Measurements from ENCODE around the gene DSCAML1.

Gene DSCAML1

DNA sequence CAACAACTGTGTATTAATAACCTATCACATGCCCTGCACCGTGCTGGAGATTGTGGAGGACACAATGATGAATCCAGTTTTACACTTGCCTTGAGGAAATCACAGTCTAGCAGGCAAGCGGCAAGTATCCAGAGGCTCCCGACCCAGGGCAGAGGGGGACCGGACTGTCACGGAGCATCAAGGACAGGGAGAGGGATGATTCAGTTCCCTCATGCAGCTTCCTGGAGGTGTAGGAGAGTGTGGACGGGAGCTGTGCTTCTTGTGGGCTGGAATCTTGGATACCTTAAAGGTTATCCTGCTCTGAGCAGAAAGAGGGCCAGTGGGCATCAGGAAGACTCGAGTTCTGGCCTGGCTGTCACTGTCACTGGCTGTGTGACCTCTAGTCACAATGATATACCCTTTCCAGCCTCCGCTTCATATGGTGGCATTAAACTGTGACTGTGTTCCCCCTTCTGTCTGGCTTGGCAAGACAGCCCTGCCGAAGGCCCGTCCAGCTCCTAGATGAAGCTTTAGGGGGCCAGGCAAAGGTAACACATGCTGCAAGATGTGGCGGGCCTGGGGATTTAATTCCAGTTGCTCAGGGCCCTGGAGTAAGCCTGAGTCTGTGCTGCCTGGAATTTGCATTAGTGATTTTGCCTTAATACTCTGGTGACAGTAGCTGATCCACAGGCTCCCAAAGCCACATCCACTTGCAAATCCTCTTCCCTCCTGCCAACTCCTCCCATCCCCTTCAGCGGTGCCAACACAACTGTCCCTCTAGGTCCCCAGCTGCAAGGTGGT lies 162.8 kb downstream of the DSCAML1 start:
- DNase-seq (ENCODE audit: low read depth in 2 of 2), result no peak

- no peak for DNase-seq (ENCODE audit: low read depth in 2 of 2)
Measured at GRCh38 chr11:117633186-117633754, 163.7 kb downstream of the DSCAML1 start.

- DNase-seq (ENCODE audit: low read depth in 2 of 2), result no peak
Measured at GRCh38 chr11:117632306-117632705, 164.7 kb downstream of the DSCAML1 start.

DNA sequence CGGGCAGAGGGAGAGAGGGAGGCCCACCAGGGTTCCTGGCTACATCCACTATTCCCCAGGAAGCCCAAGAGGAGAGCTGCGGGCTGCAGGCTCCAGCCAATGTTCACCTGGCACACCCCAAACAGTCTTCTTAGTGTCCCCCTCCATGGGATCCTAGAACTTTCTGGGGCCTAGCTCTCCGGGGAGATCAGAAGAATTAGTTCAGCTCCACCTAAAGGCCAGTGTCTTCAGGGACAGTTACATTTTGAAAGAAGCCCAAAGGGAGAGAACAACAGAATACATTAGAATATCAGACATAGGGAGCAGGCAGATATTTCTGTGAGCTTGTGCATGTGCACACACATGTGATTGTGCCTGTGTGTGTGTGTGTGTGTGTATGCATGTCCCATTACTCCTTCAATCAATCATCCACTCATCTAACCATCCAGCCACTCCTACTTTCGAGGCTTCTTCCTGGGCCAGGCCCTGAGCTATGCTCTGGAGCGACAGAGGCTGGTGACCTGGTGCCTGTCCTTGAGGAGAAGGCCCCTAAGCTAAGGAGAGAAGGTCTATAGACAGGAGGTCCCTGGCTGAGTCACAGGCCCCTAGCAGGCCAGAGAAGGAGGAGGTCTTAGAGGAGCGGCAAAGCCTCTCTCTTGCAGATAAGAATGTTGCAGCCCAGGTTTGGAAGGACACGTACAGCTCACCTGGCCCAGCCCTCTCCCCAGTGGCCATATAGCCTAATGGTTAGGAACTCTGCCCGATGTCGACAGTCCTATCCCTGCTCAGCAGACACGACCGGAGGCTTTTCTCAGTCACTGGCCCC lies 165.5 kb downstream of the DSCAML1 start:
- no peak for DNase-seq (ENCODE audit: low read depth in 2 of 2)

GRCh38 chr11:117629891-117630538 lies 167.0 kb downstream of the DSCAML1 start:
- DNase-seq (ENCODE audit: low read depth in 2 of 2), result no peak

DNA sequence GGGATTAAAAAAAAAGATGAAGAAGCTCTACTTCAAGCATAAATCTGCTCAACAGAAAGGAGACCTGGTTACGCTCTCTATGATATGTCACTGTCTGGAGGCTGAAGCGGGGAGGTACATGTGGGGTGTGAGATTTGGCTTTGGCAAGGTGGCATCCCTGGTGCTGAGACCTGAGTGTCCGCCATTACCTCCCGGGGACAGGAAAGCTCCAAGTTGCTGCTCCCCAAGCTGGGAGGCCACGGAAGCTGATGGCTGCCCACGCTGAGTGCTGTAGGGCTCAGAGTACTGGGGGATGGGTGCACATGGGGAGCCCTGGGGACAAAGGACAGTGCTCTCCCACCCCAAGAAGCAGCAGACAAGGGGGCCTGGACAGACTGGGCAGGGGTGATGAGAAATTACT lies 167.9 kb downstream of the DSCAML1 start:
- no peak for DNase-seq (ENCODE audit: low read depth in 2 of 2)

DNA sequence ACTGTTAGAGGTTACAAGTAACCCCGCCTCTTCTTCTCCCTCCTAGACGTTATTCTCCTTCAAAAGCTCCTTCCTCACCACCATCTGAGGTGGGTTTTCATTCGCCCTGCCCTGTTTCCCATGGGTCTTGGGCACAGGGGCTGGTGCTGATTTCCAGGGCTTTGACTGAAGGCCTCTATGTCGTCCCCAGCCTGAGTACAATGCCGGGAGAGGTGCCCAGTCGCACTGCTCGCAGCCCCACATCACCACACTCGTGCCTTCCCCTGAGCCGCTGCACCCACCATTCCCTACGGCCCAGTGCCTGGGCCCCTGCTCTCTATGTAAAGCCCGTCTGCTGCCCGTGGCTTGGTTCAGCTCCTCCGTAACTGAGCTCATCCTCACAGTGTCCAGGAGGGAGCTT lies 169.8 kb downstream of the DSCAML1 start:
- no peak for DNase-seq (ENCODE audit: low read depth in 2 of 2)

DNA sequence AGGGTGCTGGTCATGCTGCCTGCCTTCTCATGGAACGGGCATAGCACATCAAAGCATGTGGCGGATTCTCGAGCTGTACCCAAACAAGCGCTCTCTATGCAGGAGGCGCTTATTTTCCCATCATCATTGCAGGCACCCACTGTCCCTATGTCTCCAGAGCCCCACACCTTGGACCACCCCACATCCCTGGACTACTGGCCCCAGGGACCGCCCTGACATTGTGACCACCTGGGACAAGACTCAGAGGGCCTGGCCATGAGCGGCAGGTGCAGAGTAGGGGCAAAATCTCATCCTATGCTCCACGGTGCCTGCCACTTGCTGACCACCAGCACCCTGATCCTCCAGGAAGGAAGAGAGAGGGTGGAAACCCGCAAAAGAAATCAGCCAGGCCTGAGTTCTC lies 170.4 kb downstream of the DSCAML1 start:
- no peak for DNase-seq (ENCODE audit: low read depth in 2 of 2)

DNA sequence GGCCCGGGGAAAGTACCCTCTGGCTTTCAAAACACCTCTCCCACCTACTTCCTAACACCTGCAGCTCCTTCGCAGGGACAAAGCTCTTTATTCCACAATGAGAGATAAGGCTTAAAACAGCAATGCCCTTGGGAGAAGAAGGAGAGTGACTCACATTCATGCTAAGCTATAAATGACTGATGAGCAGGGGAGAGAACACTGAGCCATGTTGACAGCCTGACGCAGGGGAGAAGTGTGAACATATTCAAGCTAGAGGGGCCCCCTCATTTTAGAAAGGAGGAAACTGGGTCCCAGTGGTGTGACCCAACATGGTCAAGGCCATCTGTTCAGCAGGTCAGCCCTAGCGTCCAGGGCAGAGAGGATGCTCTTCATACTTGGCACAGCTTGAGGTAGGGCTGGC lies 171.8 kb downstream of the DSCAML1 start:
- DNase-seq (ENCODE audit: low read depth in 2 of 2), result no peak

GRCh38 chr11:117623831-117624271 lies 173.2 kb downstream of the DSCAML1 start:
- DNase-seq (ENCODE audit: low read depth in 2 of 2), result no peak

DNA sequence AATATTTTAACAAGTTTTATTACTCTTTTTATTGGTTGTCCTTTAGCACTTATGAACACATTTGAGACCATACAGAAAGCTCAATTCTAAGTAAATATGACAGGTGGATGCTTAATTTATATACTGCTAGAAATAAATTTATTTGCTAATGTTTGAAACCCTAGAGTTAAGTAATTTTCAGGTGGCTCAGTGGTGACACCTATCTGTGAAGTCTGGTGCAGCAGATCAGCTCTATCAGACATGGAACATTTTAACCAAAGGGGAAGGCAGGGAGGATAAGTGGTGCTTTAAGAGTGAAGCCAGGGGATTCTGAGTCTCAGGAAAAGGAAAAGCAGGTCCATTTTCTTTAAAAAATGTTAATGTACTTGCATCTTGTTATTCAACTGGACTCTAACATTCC lies 175.8 kb downstream of the DSCAML1 start:
- no peak for DNase-seq (ENCODE audit: low read depth in 2 of 2)

DNA sequence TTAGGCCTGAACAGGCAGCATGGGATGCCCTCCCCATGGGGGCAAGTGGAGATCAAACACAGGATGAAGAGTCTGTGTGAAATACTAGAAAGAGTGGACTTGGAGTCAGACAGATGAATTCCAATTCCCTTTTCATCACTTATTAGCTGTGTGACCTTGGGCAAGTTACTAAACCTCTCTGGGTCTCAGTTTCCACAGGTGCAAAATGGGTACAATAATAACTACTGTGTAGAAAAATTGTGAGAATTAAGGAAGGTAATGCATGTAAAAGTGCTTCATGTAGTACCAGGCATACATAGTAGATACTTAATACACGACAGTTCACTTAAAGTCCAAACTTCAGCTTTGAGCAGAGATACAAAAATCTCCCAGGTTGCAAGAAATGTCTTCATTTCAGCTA lies 176.4 kb downstream of the DSCAML1 start:
- DNase-seq (ENCODE audit: low read depth in 2 of 2), result no peak

DNA sequence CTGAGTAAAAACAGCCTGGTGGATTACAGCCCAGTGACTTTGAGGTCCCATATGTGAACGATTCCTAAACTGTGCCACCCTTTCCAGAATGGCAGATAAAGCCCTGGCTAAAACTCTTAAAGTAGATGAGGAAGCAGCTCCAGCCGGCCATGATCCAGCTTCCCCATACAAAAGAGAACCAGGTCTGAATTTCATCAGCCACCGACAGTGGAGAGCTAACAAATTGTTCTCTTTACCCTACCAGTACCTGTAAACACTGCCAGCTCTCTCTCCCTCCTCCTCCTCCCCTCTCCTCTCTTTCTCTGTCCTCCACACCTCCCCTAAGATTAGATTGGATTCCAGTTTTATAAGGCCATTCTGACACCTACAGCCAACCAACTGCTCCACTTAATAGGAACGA lies 176.9 kb downstream of the DSCAML1 start:
- no peak for DNase-seq (ENCODE audit: low read depth in 2 of 2)

DNA sequence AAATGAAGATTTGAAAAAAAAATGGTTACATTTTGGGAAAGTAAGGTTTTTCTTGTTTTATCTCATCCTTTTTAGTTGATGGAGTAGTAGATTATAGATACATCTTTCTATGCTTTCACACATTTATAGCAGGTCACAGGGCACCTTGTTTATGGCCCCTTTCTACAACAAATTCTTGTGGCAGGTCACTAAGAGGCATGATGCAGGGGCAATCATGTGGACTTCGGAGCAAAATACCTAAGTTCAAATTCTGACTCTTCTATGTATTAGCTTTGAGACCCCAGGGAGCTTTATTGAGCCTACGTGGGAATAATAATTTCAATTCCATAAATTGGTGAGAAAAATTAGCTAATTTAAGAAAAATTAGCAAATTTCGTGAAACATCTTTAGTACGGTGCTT lies 177.4 kb downstream of the DSCAML1 start:
- DNase-seq (ENCODE audit: low read depth in 2 of 2), result no peak

GRCh38 chr11:117618982-117619355 lies 178.0 kb downstream of the DSCAML1 start:
- DNase-seq (ENCODE audit: low read depth in 2 of 2), result no peak

DNA sequence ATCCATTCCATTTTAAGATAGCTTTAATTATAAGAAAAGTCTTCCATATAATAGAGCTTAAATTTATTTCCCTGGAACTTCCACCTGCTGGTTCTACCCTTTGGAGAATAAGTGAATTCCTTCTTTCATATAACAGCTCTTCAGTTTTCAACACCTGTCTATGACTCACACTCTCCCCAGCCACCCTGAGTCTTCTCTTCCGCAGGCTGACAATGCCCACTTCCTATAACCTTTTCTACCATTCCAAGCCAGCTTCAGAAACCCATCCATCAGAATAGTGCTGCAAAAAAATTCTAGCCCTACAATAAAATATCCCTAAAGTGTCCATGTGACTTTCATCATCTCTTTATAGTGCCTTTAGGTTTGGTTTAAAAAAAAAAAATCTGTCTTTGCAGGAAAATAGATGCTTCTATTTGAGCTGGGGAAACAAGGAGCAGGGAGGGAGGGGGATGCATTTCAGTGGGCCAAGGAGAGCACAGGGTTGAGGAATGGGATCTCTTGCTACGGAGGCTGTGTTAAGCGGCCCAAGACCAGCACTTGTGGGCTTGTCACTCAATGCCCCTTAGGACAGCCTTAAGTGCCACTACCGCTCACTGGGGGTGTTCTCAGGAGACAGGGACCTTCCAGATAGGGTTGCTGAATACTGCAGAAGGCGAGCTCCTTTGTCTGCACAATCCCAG lies 178.6 kb downstream of the DSCAML1 start:
- no peak for DNase-seq (ENCODE audit: low read depth in 2 of 2)

DNA sequence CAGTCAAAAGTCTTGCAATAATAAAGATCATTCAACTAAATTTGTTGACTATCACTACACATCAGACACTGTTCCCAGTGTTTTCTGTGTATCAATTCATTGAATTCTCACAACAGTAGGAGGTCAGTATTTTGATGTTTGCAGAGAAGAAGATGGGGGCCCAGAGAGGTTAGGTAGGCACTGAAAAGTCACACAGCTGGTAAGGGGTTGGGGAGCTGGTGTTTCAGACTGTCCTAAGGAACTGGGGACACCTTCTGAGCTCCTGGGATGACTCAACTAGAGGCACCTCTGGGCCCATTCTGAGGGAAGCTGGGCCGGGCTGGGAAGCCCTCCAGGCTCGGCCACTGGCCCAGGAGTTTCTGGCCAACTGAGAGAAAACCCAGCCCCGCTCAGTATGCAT lies 180.0 kb downstream of the DSCAML1 start:
- no peak for DNase-seq (ENCODE audit: low read depth in 2 of 2)

DNA sequence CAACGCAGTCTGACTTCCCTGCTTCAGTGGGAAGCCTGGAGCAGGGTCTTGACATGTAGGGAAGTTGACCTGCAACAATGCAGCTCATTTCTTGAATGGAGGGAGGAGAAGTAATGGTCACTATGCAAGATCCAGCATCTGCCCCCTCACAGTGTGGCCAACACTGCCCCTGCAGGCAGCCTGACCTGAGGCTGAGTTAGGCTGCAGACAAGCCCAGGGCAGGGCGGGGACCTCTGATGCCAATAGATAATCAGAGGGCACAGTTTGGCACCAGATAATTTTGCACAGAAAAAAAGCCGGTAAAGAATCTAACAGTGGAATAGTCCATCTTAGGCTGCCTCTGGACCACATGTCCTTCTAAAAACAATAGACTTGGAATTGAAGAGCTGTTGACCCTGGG lies 182.3 kb downstream of the DSCAML1 start:
- no peak for DNase-seq (ENCODE audit: low read depth in 2 of 2)

- DNase-seq (ENCODE audit: low read depth in 2 of 2), result no peak
Measured at GRCh38 chr11:117613521-117613920, 183.5 kb downstream of the DSCAML1 start.

GRCh38 chr11:117612177-117612576 lies 184.8 kb downstream of the DSCAML1 start:
- no peak for DNase-seq (ENCODE audit: low read depth in 2 of 2)

- DNase-seq (ENCODE audit: low read depth in 2 of 2), result no peak
Measured at GRCh38 chr11:117610901-117611300, 186.1 kb downstream of the DSCAML1 start.

- DNase-seq (ENCODE audit: low read depth in 2 of 2), result peak in 1 of 2 donors; percentile 20
Measured at GRCh38 chr11:117610045-117610444, 187.0 kb downstream of the DSCAML1 start.
